Lower leg skin (tissue), 3 donors: ENCODE data around the gene TCTN2.

Source experiments
- CTCF ChIP-seq, 3 donors: fragments of 450-650 bp; IDR thresholded peaks; one replicate each; pipeline ENCODE4 v1.5.1; 2016; ENCODE audit warnings: antibody characterized with exemption in 3 of 3, mild to moderate bottlenecking in 3 of 3, moderate library complexity in 2 of 3
- POLR2A ChIP-seq, 2 donors: fragments of 450-650 bp; IDR thresholded peaks; one replicate each; pipeline ENCODE4 v1.6.1; 2016 to 2017; ENCODE audit warnings: antibody characterized with exemption in 2 of 2, mild to moderate bottlenecking in 1 of 2, moderate library complexity in 1 of 2

DNA sequence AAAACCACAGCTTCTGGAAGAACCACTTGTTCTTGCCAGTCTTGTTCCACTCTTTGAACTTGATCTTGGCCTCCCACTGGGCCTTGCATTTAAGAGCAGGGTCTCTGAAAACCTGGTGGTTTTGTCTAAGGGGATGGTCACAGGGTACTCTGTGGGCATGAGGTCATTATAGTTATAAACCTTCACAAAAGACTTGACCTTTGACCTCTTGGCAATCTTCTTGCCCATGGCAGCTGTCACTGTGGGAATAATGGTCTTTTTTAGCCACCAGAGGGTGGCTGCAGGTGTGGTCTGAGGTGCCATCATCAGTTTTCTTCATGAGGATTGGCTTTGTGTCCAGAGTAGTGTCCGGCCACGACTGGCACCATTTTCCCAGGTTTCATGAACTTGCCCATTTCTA, 50.3 kb downstream of the TCTN2 start:
- TF ChIP-seq CTCF (IDR thresholded peaks at IDR 0.05) (no peak), POLR2A (IDR thresholded peaks at IDR 0.05) (no peak)
